HEK293 (cell line): ENCODE measurements around the gene PIP5K1C.

Experiments
- CTCF ChIP-seq: fragments of 450-650 bp; formaldehyde crosslinking; IDR thresholded peaks from 2 replicates; pipeline ENCODE4 v1.5.1; 2016; ENCODE audit warnings: missing biosample characterization, missing genetic modification characterization
- GLI2 ChIP-seq: fragments of 450-650 bp; formaldehyde crosslinking; IDR thresholded peaks from 2 replicates; pipeline ENCODE4; 2017; ENCODE audit warnings: missing biosample characterization, missing genetic modification characterization, low read depth, borderline replicate concordance
- KLF1 ChIP-seq: fragments of 450-650 bp; formaldehyde crosslinking; IDR thresholded peaks from 2 replicates; pipeline ENCODE4 v1.5.1; 2016; ENCODE audit warnings: missing biosample characterization, missing genetic modification characterization
- KLF16 ChIP-seq: fragments of 450-650 bp; formaldehyde crosslinking; IDR thresholded peaks from 2 replicates; pipeline ENCODE4 v1.5.1; 2017; ENCODE audit warnings: missing biosample characterization, missing genetic modification characterization
- KLF7 ChIP-seq: fragments of 450-650 bp; formaldehyde crosslinking; IDR thresholded peaks from 2 replicates; pipeline ENCODE4 v1.5.1; 2016; ENCODE audit warnings: missing biosample characterization, missing genetic modification characterization, borderline replicate concordance
- OVOL3 ChIP-seq: fragments of 450-650 bp; formaldehyde crosslinking; IDR thresholded peaks from 2 replicates; pipeline ENCODE4 v1.5.1; 2016; ENCODE audit warnings: missing biosample characterization, missing genetic modification characterization
- RBAK ChIP-seq: fragments of 450-650 bp; formaldehyde crosslinking; IDR thresholded peaks from 2 replicates; pipeline ENCODE4 v1.5.1; 2016; ENCODE audit warnings: missing biosample characterization, missing genetic modification characterization
- ZBTB10 ChIP-seq: fragments of 450-650 bp; formaldehyde crosslinking; IDR thresholded peaks from 2 replicates; pipeline ENCODE4 v1.5.1; 2016; ENCODE audit warnings: missing biosample characterization, missing genetic modification characterization
- ZFP41 ChIP-seq: fragments of 450-650 bp; formaldehyde crosslinking; IDR thresholded peaks from 2 replicates; pipeline ENCODE4 v1.5.1; 2016; ENCODE audit warnings: missing biosample characterization, missing genetic modification characterization, borderline replicate concordance
- ZNF112 ChIP-seq: fragments of 450-650 bp; formaldehyde crosslinking; IDR thresholded peaks from 2 replicates; pipeline ENCODE4 v1.5.0; 2017; ENCODE audit warnings: missing biosample characterization, missing genetic modification characterization
- ZNF138 ChIP-seq: fragments of 450-650 bp; formaldehyde crosslinking; IDR thresholded peaks from 2 replicates; pipeline ENCODE4 v1.5.1; 2016; ENCODE audit warnings: missing biosample characterization, missing genetic modification characterization, borderline replicate concordance
- ZNF140 ChIP-seq: fragments of 450-650 bp; formaldehyde crosslinking; IDR thresholded peaks from 2 replicates; pipeline ENCODE4 v1.5.1; 2016; ENCODE audit warnings: missing biosample characterization, missing genetic modification characterization
- ZNF18 ChIP-seq: fragments of 450-650 bp; formaldehyde crosslinking; IDR thresholded peaks from 2 replicates; pipeline ENCODE4 v1.5.1; 2016; ENCODE audit warnings: missing biosample characterization, missing genetic modification characterization
- ZNF19 ChIP-seq: fragments of 450-650 bp; formaldehyde crosslinking; IDR thresholded peaks from 2 replicates; pipeline ENCODE4; 2016; ENCODE audit warnings: missing biosample characterization, missing genetic modification characterization, low read depth
- ZNF274 ChIP-seq, 2 experiments: fragments of 200-500 bp in 1 of 2; fragments of 450-650 bp in 1 of 2; sonication (Bioruptor generic) in 1 of 2; formaldehyde crosslinking in 1 of 2; IDR thresholded peaks; 2 replicates each; pipeline versions ENCODE4 v1.5.1 to v1.6.1; 2014 to 2016; ENCODE audit warnings: borderline replicate concordance in 1 of 2, inconsistent platforms in 1 of 2, low read length in 1 of 2, missing biosample characterization in 1 of 2, missing genetic modification characterization in 1 of 2
- ZNF350 ChIP-seq: fragments of 450-650 bp; formaldehyde crosslinking; IDR thresholded peaks from 2 replicates; pipeline ENCODE4 v1.5.0; 2017; ENCODE audit warnings: missing biosample characterization, mild to moderate bottlenecking, missing genetic modification characterization
- ZNF544 ChIP-seq: fragments of 450-650 bp; formaldehyde crosslinking; IDR thresholded peaks from 2 replicates; pipeline ENCODE4 v1.5.0; 2017; ENCODE audit warnings: missing biosample characterization, missing genetic modification characterization
- ZNF555 ChIP-seq: fragments of 450-650 bp; formaldehyde crosslinking; conservative IDR thresholded peaks from 2 replicates; pipeline ENCODE4 v1.5.1; 2017; ENCODE audit warnings: missing biosample characterization, mild to moderate bottlenecking, missing genetic modification characterization, inconsistent platforms
- ZNF610 ChIP-seq: fragments of 450-650 bp; formaldehyde crosslinking; IDR thresholded peaks from 2 replicates; pipeline ENCODE4 v1.5.1; 2016; ENCODE audit warnings: missing biosample characterization, missing genetic modification characterization, borderline replicate concordance
- ZNF664 ChIP-seq: fragments of 450-650 bp; formaldehyde crosslinking; IDR thresholded peaks from 2 replicates; pipeline ENCODE4 v1.5.1; 2016; ENCODE audit warnings: missing biosample characterization, missing genetic modification characterization
- ZNF692 ChIP-seq: fragments of 450-650 bp; formaldehyde crosslinking; IDR thresholded peaks from 2 replicates; pipeline ENCODE4 v1.5.1; 2016; ENCODE audit warnings: missing biosample characterization, missing genetic modification characterization
- TF ChIP-seq, protein P1 (sequence below): fragments of 450-650 bp; IDR thresholded peaks from 2 replicates; pipeline ENCODE4 v1.5.1; 2018; ENCODE audit warnings: missing biosample characterization, mild to moderate bottlenecking, missing genetic modification characterization
- TF ChIP-seq, protein P2 (sequence below): fragments of 450-650 bp; formaldehyde crosslinking; IDR thresholded peaks from 2 replicates; pipeline ENCODE4 v1.5.1; 2017; ENCODE audit warnings: missing biosample characterization, missing genetic modification characterization
- TF ChIP-seq, protein P3 (sequence below): fragments of 450-650 bp; formaldehyde crosslinking; IDR thresholded peaks from 2 replicates; pipeline ENCODE4 v1.5.1; 2016; ENCODE audit warnings: missing biosample characterization, missing genetic modification characterization

Gene PIP5K1C

GRCh38 chr19:3700242-3701032 lies at the start of gene PIP5K1C (continued):
- TF ChIP-seq ZNF274 (IDR thresholded peaks at IDR 0.05; ENCODE audit: low read length), result no peak
- no peak for TF ChIP-seq ZNF274 (tag by site-specific recombination; IDR thresholded peaks at IDR 0.05; ENCODE audit: borderline replicate concordance)
- no peak for TF ChIP-seq ZNF112 (tag by site-specific recombination)
- no peak for TF ChIP-seq RBAK (tag by site-specific recombination)
- TF ChIP-seq, protein P1, sequence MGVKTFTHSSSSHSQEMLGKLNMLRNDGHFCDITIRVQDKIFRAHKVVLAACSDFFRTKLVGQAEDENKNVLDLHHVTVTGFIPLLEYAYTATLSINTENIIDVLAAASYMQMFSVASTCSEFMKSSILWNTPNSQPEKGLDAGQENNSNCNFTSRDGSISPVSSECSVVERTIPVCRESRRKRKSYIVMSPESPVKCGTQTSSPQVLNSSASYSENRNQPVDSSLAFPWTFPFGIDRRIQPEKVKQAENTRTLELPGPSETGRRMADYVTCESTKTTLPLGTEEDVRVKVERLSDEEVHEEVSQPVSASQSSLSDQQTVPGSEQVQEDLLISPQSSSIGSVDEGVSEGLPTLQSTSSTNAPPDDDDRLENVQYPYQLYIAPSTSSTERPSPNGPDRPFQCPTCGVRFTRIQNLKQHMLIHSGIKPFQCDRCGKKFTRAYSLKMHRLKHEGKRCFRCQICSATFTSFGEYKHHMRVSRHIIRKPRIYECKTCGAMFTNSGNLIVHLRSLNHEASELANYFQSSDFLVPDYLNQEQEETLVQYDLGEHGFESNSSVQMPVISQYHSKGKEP (tag by site-specific recombination), result no peak
- no peak for TF ChIP-seq ZNF692 (tag by site-specific recombination)
- TF ChIP-seq ZBTB10 (tag by site-specific recombination), result no peak
- TF ChIP-seq ZNF140 (tag by site-specific recombination), result no peak
- peak; percentile 74; the same call in 1 of the 2 replicates for TF ChIP-seq CTCF (tag by site-specific recombination)
- no peak for TF ChIP-seq ZNF544 (tag by site-specific recombination)
- TF ChIP-seq ZNF555 (tag by site-specific recombination), result no peak
- TF ChIP-seq, protein P2, sequence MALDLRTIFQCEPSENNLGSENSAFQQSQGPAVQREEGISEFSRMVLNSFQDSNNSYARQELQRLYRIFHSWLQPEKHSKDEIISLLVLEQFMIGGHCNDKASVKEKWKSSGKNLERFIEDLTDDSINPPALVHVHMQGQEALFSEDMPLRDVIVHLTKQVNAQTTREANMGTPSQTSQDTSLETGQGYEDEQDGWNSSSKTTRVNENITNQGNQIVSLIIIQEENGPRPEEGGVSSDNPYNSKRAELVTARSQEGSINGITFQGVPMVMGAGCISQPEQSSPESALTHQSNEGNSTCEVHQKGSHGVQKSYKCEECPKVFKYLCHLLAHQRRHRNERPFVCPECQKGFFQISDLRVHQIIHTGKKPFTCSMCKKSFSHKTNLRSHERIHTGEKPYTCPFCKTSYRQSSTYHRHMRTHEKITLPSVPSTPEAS (tag by site-specific recombination), result 0 out of 2 replicates have a peak, but pooled peaks have one; percentile 28
- TF ChIP-seq ZNF610 (tag by site-specific recombination), result no peak
- TF ChIP-seq KLF7 (tag by site-specific recombination), result no peak
- no peak for TF ChIP-seq ZNF664 (tag by site-specific recombination)
- no peak for TF ChIP-seq ZNF138 (tag by site-specific recombination)
- TF ChIP-seq, protein P3, sequence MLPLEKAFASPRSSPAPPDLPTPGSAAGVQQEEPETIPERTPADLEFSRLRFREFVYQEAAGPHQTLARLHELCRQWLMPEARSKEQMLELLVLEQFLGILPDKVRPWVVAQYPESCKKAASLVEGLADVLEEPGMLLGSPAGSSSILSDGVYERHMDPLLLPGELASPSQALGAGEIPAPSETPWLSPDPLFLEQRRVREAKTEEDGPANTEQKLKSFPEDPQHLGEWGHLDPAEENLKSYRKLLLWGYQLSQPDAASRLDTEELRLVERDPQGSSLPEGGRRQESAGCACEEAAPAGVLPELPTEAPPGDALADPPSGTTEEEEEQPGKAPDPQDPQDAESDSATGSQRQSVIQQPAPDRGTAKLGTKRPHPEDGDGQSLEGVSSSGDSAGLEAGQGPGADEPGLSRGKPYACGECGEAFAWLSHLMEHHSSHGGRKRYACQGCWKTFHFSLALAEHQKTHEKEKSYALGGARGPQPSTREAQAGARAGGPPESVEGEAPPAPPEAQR, result no peak
- no peak for TF ChIP-seq ZNF19 (tag by site-specific recombination)
- TF ChIP-seq KLF1 (tag by site-specific recombination), result no peak
- TF ChIP-seq GLI2 (tag by site-specific recombination), result no peak
- no peak for TF ChIP-seq OVOL3 (tag by site-specific recombination)
- no peak for TF ChIP-seq ZNF350
- no peak for TF ChIP-seq ZNF18 (tag by site-specific recombination)
- TF ChIP-seq ZFP41 (tag by site-specific recombination), result no peak
- TF ChIP-seq KLF16 (tag by site-specific recombination), result no peak
